Putamen (tissue), 1 donor: Measurements from ENCODE around the gene VCPKMT.

Experiments used
- DNase-seq: peaks from one replicate; pipeline ENCODE4 v3.0.0-alpha.2; 2016; ENCODE audit warnings: low spot score

Gene VCPKMT

GRCh38 chr14:50116181-50116956, at the start of gene VCPKMT:
Gene VCPKMT (minus strand): TSS chr14:50116572. CDS start chr14:50116552, 20 bp downstream.
- peak; percentile 91 for DNase-seq

GRCh38 chr14:50156111-50156510, 39.7 kb upstream of the VCPKMT start:
- DNase-seq: no peak

GRCh38 chr14:50148799-50149198, 32.4 kb upstream of the VCPKMT start:
- DNase-seq: no peak

- DNase-seq: no peak
Measured at GRCh38 chr14:50139192-50139591, 22.8 kb upstream of the VCPKMT start.

GRCh38 chr14:50127802-50128201, 11.4 kb upstream of the VCPKMT start:
- no peak for DNase-seq

- peak; percentile 42 for DNase-seq
Measured at GRCh38 chr14:50123062-50123461, 6.7 kb upstream of the VCPKMT start.

- DNase-seq: no peak
Measured at GRCh38 chr14:50122291-50122690, 5.9 kb upstream of the VCPKMT start.

- DNase-seq: peak; percentile 76
Measured at GRCh38 chr14:50121486-50121885, 5.1 kb upstream of the VCPKMT start.

- peak; percentile 57 for DNase-seq
Measured at GRCh38 chr14:50117456-50117855, 1.1 kb upstream of the VCPKMT start.

GRCh38 chr14:50116966-50117365, 594 bp upstream of the VCPKMT start:
- DNase-seq: peak; percentile 45

GRCh38 chr14:50113381-50114035, 2.9 kb downstream of the VCPKMT start:
- DNase-seq: no peak

- DNase-seq: no peak
Measured at GRCh38 chr14:50110323-50111037, 5.9 kb downstream of the VCPKMT start.

- DNase-seq: no peak
Measured at GRCh38 chr14:50109342-50109741, 7.0 kb downstream of the VCPKMT start.

- DNase-seq: no peak
Measured at GRCh38 chr14:50107850-50108249, 8.5 kb downstream of the VCPKMT start.

GRCh38 chr14:50106178-50106577, 10.2 kb downstream of the VCPKMT start:
- DNase-seq: no peak

GRCh38 chr14:50103558-50103957, 12.8 kb downstream of the VCPKMT start:
- DNase-seq: no peak

GRCh38 chr14:50101417-50101816, 15.0 kb downstream of the VCPKMT start:
- DNase-seq: no peak

- DNase-seq: no peak
Measured at GRCh38 chr14:50100805-50101204, 15.6 kb downstream of the VCPKMT start.

GRCh38 chr14:50099335-50099734, 17.0 kb downstream of the VCPKMT start:
- no peak for DNase-seq

GRCh38 chr14:50095895-50096294, 20.5 kb downstream of the VCPKMT start:
- no peak for DNase-seq

GRCh38 chr14:50094056-50094755, 22.2 kb downstream of the VCPKMT start:
- no peak for DNase-seq

GRCh38 chr14:50093496-50093895, 22.9 kb downstream of the VCPKMT start:
- no peak for DNase-seq
